Immature natural killer cell (primary cell): ENCODE results near the gene GLIPR2. TPM values are rescaled to one million over a fixed set of nuclear protein-coding genes. Genes with fewer than 3 reads are reported as not detected.
"Not testable (repeated sequence)": the region's sequence is repeated elsewhere in the genome, so short reads cannot be mapped to it uniquely, and the experiment has no call there.

Source experiments
- DNase-seq, 3 donors: peaks; one replicate each; pipeline ENCODE4 v3.0.0; 2022; ENCODE audit warnings: mixed read lengths in 1 of 3
- H3K27ac Mint-ChIP-seq, 6 donors: one replicate each; pipeline ENCODE4 v1.8.0; 2020; ENCODE audit warnings: mixed read lengths in 6 of 6, mild to moderate bottlenecking in 5 of 6, inconsistent platforms in 4 of 6, moderate library complexity in 3 of 6
- H3K27me3 Mint-ChIP-seq, 3 donors: one replicate each; pipeline ENCODE4 v1.8.0; 2020 to 2021; ENCODE audit warnings: low read depth in 3 of 3, mild to moderate bottlenecking in 3 of 3, mixed read lengths in 3 of 3, moderate library complexity in 3 of 3, inconsistent platforms in 1 of 3
- H3K36me3 Mint-ChIP-seq, 3 donors: one replicate each; pipeline ENCODE4 v1.8.0; 2020; ENCODE audit warnings: mixed read lengths in 3 of 3, inconsistent platforms in 2 of 3, mild to moderate bottlenecking in 2 of 3
- H3K4me1 Mint-ChIP-seq, 2 donors: one replicate each; pipeline ENCODE4 v1.8.0; 2020; ENCODE audit warnings: inconsistent platforms in 2 of 2, mild to moderate bottlenecking in 2 of 2, mixed read lengths in 2 of 2, moderate library complexity in 1 of 2
- H3K4me3 Mint-ChIP-seq, 5 donors: one replicate each; pipeline ENCODE4 v1.8.0; 2020; ENCODE audit warnings: mild to moderate bottlenecking in 5 of 5, mixed read lengths in 5 of 5, inconsistent platforms in 3 of 5, moderate library complexity in 3 of 5
- H3K9me3 Mint-ChIP-seq, 6 donors: one replicate each; pipeline ENCODE4 v1.8.0; 2020; ENCODE audit warnings: mild to moderate bottlenecking in 6 of 6, mixed read lengths in 6 of 6, inconsistent platforms in 4 of 6, moderate library complexity in 3 of 6
- polyA plus RNA-seq, 3 donors: library from polyadenylated mRNA; unstranded; fragments of 300-500 nt; fragmentation: Illumina TruSeq; gene quantifications; one replicate each; pipeline ENCODE4 v1.2.3, GENCODE V29; 2021

GLIPR2 gene
- polyA plus RNA-seq, 3 donors from 2014 or later: 327 to 486 (median 374) TPM

GRCh38 chr9:36129139-36129538 is 7.4 kb upstream of the GLIPR2 start:
- Mint-ChIP-seq H3K9me3 (no peaks in the 10 kb centered on the region), H3K36me3 (no peaks in the 10 kb centered on the region), H3K27ac (no peak overlapping the region), H3K4me3 (no peak overlapping the region), H3K27me3 (peaks cover 0 to 2% (median 0%) of the 10 kb centered on the region in 3 donors), H3K4me1 (peaks cover 18 to 20% of the 10 kb centered on the region in 2 donors)
- DNase-seq: no peak

- not testable (repeated sequence) for H3K9me3 Mint-ChIP-seq, DNase-seq, H3K27ac Mint-ChIP-seq, H3K4me3 Mint-ChIP-seq, H3K36me3 Mint-ChIP-seq, H3K27me3 Mint-ChIP-seq
- peaks cover 22 to 29% of the 10 kb centered on the region in 2 donors for H3K4me1 Mint-ChIP-seq
Observed at GRCh38 chr9:36131666-36132065, 4.9 kb upstream of the GLIPR2 start.

GRCh38 chr9:36132086-36132485 is 4.4 kb upstream of the GLIPR2 start:
- DNase-seq: no peak
- Mint-ChIP-seq H3K4me3 (no peak overlapping the region), H3K4me1 (peaks cover 21 to 28% of the 10 kb centered on the region in 2 donors), H3K36me3 (no peaks in the 10 kb centered on the region), H3K27me3 (peaks cover 2 to 5% (median 4%) of the 10 kb centered on the region in 3 donors), H3K27ac (no peak overlapping the region), H3K9me3 (no peaks in the 10 kb centered on the region)

- no peaks in the 10 kb centered on the region for H3K36me3 Mint-ChIP-seq
- H3K4me1 Mint-ChIP-seq: peaks cover 34 to 39% of the 10 kb centered on the region in 2 donors
- peaks cover 2 to 9% (median 6%) of the 10 kb centered on the region in 3 donors for H3K27me3 Mint-ChIP-seq
- peak overlapping the region; percentile 63 to 95 (median 86) for H3K27ac Mint-ChIP-seq
- DNase-seq: no peak
- no peaks in the 10 kb centered on the region for H3K9me3 Mint-ChIP-seq
- H3K4me3 Mint-ChIP-seq: peak overlapping the region; percentile 76 to 84 (median 79)
Observed at GRCh38 chr9:36134761-36135505, 1.6 kb upstream of the GLIPR2 start.

GRCh38 chr9:36135741-36136271 is 727 bp upstream of the GLIPR2 start:
- Mint-ChIP-seq H3K4me1 (peaks cover 43 to 47% of the 10 kb centered on the region in 2 donors), H3K27me3 (peaks cover 2 to 9% (median 6%) of the 10 kb centered on the region in 3 donors), H3K27ac (peak overlapping the region; percentile 63 to 95 (median 86)), H3K9me3 (no peaks in the 10 kb centered on the region), H3K4me3 (peak overlapping the region; percentile 76 to 84 (median 79)), H3K36me3 (no peaks in the 10 kb centered on the region)
- no peak for DNase-seq

- peaks cover 0 to 9% (median 6%) of the 10 kb centered on the region in 3 donors for H3K27me3 Mint-ChIP-seq
- H3K9me3 Mint-ChIP-seq: no peaks in the 10 kb centered on the region
- H3K4me1 Mint-ChIP-seq: peaks cover 55 to 59% of the 10 kb centered on the region in 2 donors
- peak overlapping the region; percentile 93 to 100 (median 97) for H3K4me3 Mint-ChIP-seq
- H3K36me3 Mint-ChIP-seq: no peaks in the 10 kb centered on the region
- no peak for DNase-seq
- peak overlapping the region; percentile 98 to 100 (median 100) for H3K27ac Mint-ChIP-seq
Observed at GRCh38 chr9:36136894-36137391, 410 bp downstream of the GLIPR2 start.

- Mint-ChIP-seq H3K36me3 (no peaks in the 10 kb centered on the region), H3K27ac (peak overlapping the region; percentile 98 to 100 (median 100)), H3K9me3 (no peaks in the 10 kb centered on the region), H3K27me3 (peaks cover 0 to 9% (median 6%) of the 10 kb centered on the region in 3 donors), H3K4me1 (peaks cover 60 to 64% of the 10 kb centered on the region in 2 donors), H3K4me3 (peak overlapping the region; percentile 93 to 100 (median 97))
- no peak for DNase-seq
Observed at GRCh38 chr9:36137392-36138004, 965 bp downstream of the GLIPR2 start.

- peaks cover 0 to 10% (median 6%) of the 10 kb centered on the region in 3 donors for H3K27me3 Mint-ChIP-seq
- peaks cover 70 to 74% of the 10 kb centered on the region in 2 donors for H3K4me1 Mint-ChIP-seq
- peak overlapping the region; percentile 93 to 100 (median 97) for H3K4me3 Mint-ChIP-seq
- H3K36me3 Mint-ChIP-seq: peaks cover 0 to 3% (median 0%) of the 10 kb centered on the region in 3 donors
- no peak for DNase-seq
- H3K27ac Mint-ChIP-seq: peak overlapping the region; percentile 91 to 100 (median 100)
- H3K9me3 Mint-ChIP-seq: no peaks in the 10 kb centered on the region
Observed at GRCh38 chr9:36138496-36138895, 2.0 kb downstream of the GLIPR2 start.

- H3K9me3 Mint-ChIP-seq: no peaks in the 10 kb centered on the region
- H3K36me3 Mint-ChIP-seq: peaks cover 0 to 3% (median 0%) of the 10 kb centered on the region in 3 donors
- H3K27ac Mint-ChIP-seq: peak overlapping the region; percentile 91 to 100 (median 100)
- H3K27me3 Mint-ChIP-seq: peaks cover 0 to 11% (median 8%) of the 10 kb centered on the region in 3 donors
- H3K4me1 Mint-ChIP-seq: peaks cover 74 to 78% of the 10 kb centered on the region in 2 donors
- DNase-seq: no peak
- peak overlapping the region; percentile 93 to 100 (median 97) for H3K4me3 Mint-ChIP-seq
Observed at GRCh38 chr9:36138901-36139300, 2.4 kb downstream of the GLIPR2 start.

- Mint-ChIP-seq H3K27ac (peak overlapping the region; percentile 91 to 100 (median 100)), H3K4me1 (peaks cover 89 to 91% of the 10 kb centered on the region in 2 donors), H3K9me3 (peaks cover 0 to 1% (median 0%) of the 10 kb centered on the region in 6 donors), H3K36me3 (peaks cover 3 to 14% (median 10%) of the 10 kb centered on the region in 3 donors), H3K27me3 (peaks cover 3 to 16% (median 13%) of the 10 kb centered on the region in 3 donors), H3K4me3 (peak overlapping the region; percentile 93 to 100 (median 97))
- DNase-seq: no peak
Observed at GRCh38 chr9:36140086-36141084, 3.9 kb downstream of the GLIPR2 start.

- Mint-ChIP-seq H3K4me3 (peak overlapping the region; percentile 93 to 100 (median 97)), H3K27me3 (peaks cover 3 to 14% (median 13%) of the 10 kb centered on the region in 3 donors), H3K4me1 (peaks cover 93% of the 10 kb centered on the region in 2 donors), H3K36me3 (peaks cover 12 to 23% (median 19%) of the 10 kb centered on the region in 3 donors), H3K27ac (peak overlapping the region; percentile 98 to 100 (median 100)), H3K9me3 (peaks cover 0 to 3% (median 0%) of the 10 kb centered on the region in 6 donors)
- DNase-seq: no peak
Observed at GRCh38 chr9:36141288-36141687, 4.8 kb downstream of the GLIPR2 start.

GRCh38 chr9:36141761-36142160 is 5.2 kb downstream of the GLIPR2 start:
- peak overlapping the region; percentile 93 to 100 (median 97) for H3K4me3 Mint-ChIP-seq
- peaks cover 98% of the 10 kb centered on the region in 2 donors for H3K4me1 Mint-ChIP-seq
- H3K27me3 Mint-ChIP-seq: peaks cover 3 to 16% (median 13%) of the 10 kb centered on the region in 3 donors
- H3K36me3 Mint-ChIP-seq: peaks cover 14 to 25% (median 21%) of the 10 kb centered on the region in 3 donors
- peak overlapping the region; percentile 98 to 100 (median 100) for H3K27ac Mint-ChIP-seq
- DNase-seq: no peak
- H3K9me3 Mint-ChIP-seq: peaks cover 0 to 3% (median 0%) of the 10 kb centered on the region in 6 donors
